ENCODE measurements around the gene ITFG1.
A peak's percentile ranks its signal among the peaks of the same experiment; 100 is the strongest.
"Not testable (repeated sequence)": the region's sequence is repeated elsewhere in the genome, so short reads cannot be mapped to it uniquely, and the experiment has no call there.

Gene ITFG1

DNA sequence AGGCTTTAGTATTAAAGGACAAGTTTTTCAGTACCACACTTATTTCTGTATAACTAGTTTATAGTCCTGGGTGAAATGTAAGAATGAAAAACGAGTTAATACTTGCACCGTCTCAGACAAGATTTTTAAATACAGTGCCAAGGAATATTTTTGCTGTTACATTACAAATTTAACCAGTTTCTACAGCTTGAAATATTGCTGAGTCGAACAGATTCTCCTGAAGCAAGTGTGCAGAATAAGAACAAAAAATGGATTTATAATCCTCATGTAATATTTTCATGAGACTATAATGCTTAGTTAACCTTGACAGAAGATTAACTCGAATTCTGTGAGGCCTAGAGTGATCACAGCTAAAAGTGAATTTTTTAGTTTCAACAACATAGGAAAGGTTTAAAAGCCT, 320.2 kb downstream of the ITFG1 start:
- no peak for DNase-seq (ENCODE audit: low spot score)
- TF ChIP-seq CTCF (IDR thresholded peaks at IDR 0.05; ENCODE audit: extremely low read depth, missing control alignments) = no peak

GRCh38 chr16:47139561-47140185, 321.2 kb downstream of the ITFG1 start:
- no peak for TF ChIP-seq CTCF (IDR thresholded peaks at IDR 0.05; ENCODE audit: extremely low read depth, missing control alignments)
- DNase-seq (ENCODE audit: low spot score) = no peak

- DNase-seq (ENCODE audit: low spot score) = not testable (repeated sequence)
Observed at GRCh38 chr16:47137925-47138324, 322.9 kb downstream of the ITFG1 start.

DNA sequence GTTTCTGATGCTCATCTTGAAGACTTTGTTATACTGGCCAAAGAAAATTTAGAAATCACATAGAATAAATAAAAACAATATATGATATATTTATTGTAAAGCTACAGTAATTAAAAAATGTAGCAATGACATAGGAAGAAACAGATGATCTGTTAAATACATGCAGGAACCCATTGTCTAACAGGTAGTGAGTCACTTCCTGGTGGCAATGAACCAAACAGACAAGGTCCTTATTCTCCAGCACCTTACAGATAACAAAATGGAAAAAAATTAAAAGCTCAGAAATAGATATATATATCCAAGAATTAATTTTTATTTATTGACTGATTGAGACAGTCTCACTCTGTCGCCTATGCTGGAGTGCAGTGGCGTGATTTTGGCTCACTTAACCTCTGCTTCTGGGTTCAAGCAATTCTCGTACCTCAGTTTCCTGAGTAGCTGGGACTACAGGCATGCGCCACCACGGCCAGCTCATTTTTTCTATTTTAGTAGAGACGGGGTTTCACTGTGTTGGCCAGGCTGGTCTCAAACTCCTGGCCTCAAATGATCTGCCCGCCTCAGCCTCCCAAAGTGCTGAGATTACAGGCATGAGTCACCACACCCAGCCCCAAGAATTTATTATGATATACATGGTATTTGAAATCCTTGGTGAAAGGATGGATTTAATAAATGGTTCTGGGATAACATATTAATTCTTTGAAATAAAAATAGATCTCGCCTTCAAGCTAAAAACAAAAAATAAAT, 324.6 kb downstream of the ITFG1 start:
- DNase-seq (ENCODE audit: low spot score) = peak; percentile 31
- no peak for TF ChIP-seq CTCF (IDR thresholded peaks at IDR 0.05; ENCODE audit: extremely low read depth, missing control alignments)

- DNase-seq (ENCODE audit: low spot score) = no peak
- TF ChIP-seq CTCF (IDR thresholded peaks at IDR 0.05; ENCODE audit: extremely low read depth, missing control alignments) = no peak
Observed at GRCh38 chr16:47134550-47134949, 326.3 kb downstream of the ITFG1 start.

DNA sequence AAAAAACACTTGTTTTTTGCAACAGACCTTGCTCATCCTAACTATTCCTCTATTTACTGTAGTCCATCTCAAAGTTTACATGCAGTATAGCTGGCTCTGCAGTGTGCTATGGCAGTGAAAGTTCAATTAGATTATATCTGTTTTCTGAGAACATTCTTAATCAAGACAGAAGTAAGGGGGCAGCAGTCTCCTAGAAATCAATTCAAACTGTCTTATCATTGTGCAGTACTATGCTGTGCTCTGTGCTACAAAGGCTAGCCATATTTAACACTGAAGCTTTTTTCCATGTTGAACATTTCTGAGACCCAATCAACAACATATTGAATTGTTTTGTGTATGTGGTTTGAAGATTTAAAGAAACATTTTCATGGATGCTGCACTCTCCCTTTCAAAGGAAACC, 328.6 kb downstream of the ITFG1 start:
- TF ChIP-seq CTCF (IDR thresholded peaks at IDR 0.05; ENCODE audit: extremely low read depth, missing control alignments) = no peak
- DNase-seq (ENCODE audit: low spot score) = no peak

GRCh38 chr16:47129755-47130435, 331.0 kb downstream of the ITFG1 start:
- no peak for TF ChIP-seq CTCF (IDR thresholded peaks at IDR 0.05; ENCODE audit: extremely low read depth, missing control alignments)
- DNase-seq (ENCODE audit: low spot score) = no peak

Data from GM20000 (cell line).